Kidney (tissue), 14 donors: ENCODE measurements around the gene GATAD2B. TPM values are rescaled to one million over a fixed set of nuclear protein-coding genes. Genes with fewer than 3 reads are reported as not detected.

Experiments used
- DNase-seq, 5 donors: peaks; one replicate each; pipeline ENCODE4 v3.0.0-alpha.2; 2013 to 2020
- FAIRE-seq: peaks from 2 replicates; lab custom pipeline; 2012; peaks lifted over from hg19 to GRCh38; lab: Jason Lieb, UNC
- H3K27ac ChIP-seq, 2 donors: one replicate each; pipeline ENCODE4 v1.7.0; 2013; ENCODE audit warnings: low read depth in 2 of 2, low read length in 2 of 2, inconsistent platforms in 1 of 2
- H3K27me3 ChIP-seq: one replicate; pipeline ENCODE4 v1.7.1; 2013; ENCODE audit warnings: low read length, inconsistent platforms; ENCODE audit not compliant: control insufficient read depth, insufficient read depth
- H3K36me3 ChIP-seq, 3 donors: one replicate each; pipeline versions ENCODE4 v1.7.0 to v1.7.1; 2013; ENCODE audit warnings: low read length in 3 of 3, control low read depth in 1 of 3, inconsistent platforms in 1 of 3; ENCODE audit not compliant: insufficient read depth in 3 of 3, control insufficient read depth in 2 of 3
- H3K4me1 ChIP-seq, 3 donors: one replicate each; pipeline versions ENCODE4 v1.7.0 to v1.7.1; 2013; ENCODE audit warnings: low read length in 3 of 3, inconsistent platforms in 1 of 3, low read depth in 1 of 3; ENCODE audit not compliant: control insufficient read depth in 2 of 3, insufficient read depth in 2 of 3
- H3K4me3 ChIP-seq, 3 donors: one replicate each; pipeline versions ENCODE4 v1.7.0 to v1.8.1; 2013; ENCODE audit warnings: low read length in 3 of 3, control low read depth in 1 of 3, inconsistent platforms in 1 of 3
- H3K9ac ChIP-seq, 3 donors: one replicate each; pipeline versions ENCODE4 v1.7.0 to v1.7.1; 2013; ENCODE audit warnings: low read length in 3 of 3, control low read depth in 1 of 3, inconsistent platforms in 1 of 3
- H3K9me3 ChIP-seq, 3 donors: one replicate each; pipeline versions ENCODE4 v1.7.0 to v1.7.1; 2013; ENCODE audit warnings: low read length in 3 of 3, control low read depth in 1 of 3, inconsistent platforms in 1 of 3; ENCODE audit not compliant: control insufficient read depth in 2 of 3, insufficient read depth in 1 of 3
- CTCF ChIP-seq: IDR thresholded peaks from 3 replicates; pipeline ENCODE4 v1.5.1; 2012; ENCODE audit warnings: mild to moderate bottlenecking, moderate library complexity, borderline replicate concordance; ENCODE audit not compliant: insufficient read depth; ENCODE audit errors: extremely low read depth
- intact Hi-C: fragments of 100-400 bp; cut with DNase I; formaldehyde crosslinking; loops from one replicate; pipeline ENCODE4 v1.11.1; 2022
- polyA plus RNA-seq: library from polyadenylated mRNA; stranded (reverse); fragments of 350-450 nt; fragmentation: Illumina TruSeq; extraction: RNeasy Lipid Tissue Mini Kit (QIAGEN cat#74804); gene quantifications from one replicate; pipeline ENCODE4 v1.2.3, GENCODE V29; 2014; ENCODE audit warnings: low read depth, low replicate concordance; ENCODE audit not compliant: insufficient read depth
- total RNA-seq: library from RNA; stranded (reverse); fragmentation: NEBNext Ultra II Directional; extraction: Animal tissue kit (Norgen Biotek cat#: 25700); gene quantifications from one replicate; pipeline ENCODE4 v1.2.1, GENCODE V29; 2021
- donor health status: control.
- donor health status: control.
- donor health status: control.
- donor health status: control.
- donor health status: control.
- donor health status: DM: yes; HTN: yes; CAD: no.
- donor health status: Normal renal cell carcinoma (clear cell type).

The GATAD2B gene
- total and polyA plus RNA-seq, 2 donors from 2014 or later = 3.6 to 49.0 TPM

DNA sequence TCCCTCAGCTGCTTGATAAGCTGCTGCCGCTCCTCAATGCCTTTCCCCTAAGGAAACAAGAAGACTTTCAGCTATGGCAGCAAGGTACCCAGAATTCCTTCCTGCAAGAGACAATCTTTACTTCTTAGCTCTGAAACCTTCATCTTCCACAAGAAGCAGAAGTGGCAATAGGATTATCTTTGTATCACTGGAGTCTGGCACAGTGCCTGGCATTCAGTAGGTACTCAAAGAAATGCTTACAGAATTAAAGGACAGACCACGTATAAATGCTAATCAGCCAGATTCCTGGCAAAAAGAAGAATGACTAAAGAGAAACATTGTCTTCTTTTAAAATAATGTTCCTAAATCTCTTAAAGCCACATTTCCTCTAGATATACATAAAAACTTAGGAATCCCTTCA is 103.9 kb downstream of the GATAD2B start:
- Histone ChIP-seq H3K4me1 (no peaks in the 10 kb centered on the region), H3K27me3 (no peaks in the 10 kb centered on the region), H3K27ac (no peak overlapping the region), H3K9ac (no peak overlapping the region), H3K36me3 (peaks cover 8 to 30% (median 23%) of the 10 kb centered on the region in 3 donors), H3K4me3 (no peak overlapping the region), H3K9me3 (no peaks in the 10 kb centered on the region)
- no peak for TF ChIP-seq CTCF
- intact Hi-C loops = no loop called here
- FAIRE-seq = no peak
- DNase-seq = no peak

DNA sequence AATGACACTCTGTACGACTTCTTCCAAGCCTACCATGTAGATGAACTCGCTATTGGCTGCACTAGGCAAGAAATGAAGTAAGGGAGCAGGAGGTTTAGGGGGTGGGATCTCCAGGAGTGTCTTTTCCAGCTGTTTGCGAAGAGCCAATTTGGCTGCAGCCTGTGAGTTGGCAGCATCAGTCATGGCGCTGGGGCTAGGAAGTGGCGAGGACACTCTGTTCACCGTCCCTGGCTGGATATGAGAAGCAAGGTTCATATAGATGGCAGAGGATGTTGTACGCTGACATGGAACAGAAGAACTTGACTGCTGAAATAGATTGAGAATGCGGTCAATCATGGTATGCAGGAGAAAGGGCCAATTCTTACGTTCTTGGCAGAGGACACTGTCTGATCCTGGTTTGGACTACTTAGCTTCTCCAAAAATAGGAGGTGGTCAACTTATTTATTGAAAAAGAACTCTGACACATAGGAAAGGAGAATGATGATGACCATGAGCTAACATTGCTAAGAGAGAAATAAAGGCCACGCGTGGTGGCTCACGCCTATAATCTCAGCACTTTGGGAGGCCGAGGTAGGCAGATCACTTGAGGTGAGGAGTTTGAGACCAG is 106.4 kb downstream of the GATAD2B start:
- Histone ChIP-seq H3K4me1 (no peaks in the 10 kb centered on the region), H3K36me3 (peaks cover 8 to 50% (median 36%) of the 10 kb centered on the region in 3 donors), H3K9me3 (no peaks in the 10 kb centered on the region), H3K27me3 (no peaks in the 10 kb centered on the region), H3K27ac (no peak overlapping the region), H3K9ac (no peak overlapping the region), H3K4me3 (no peak overlapping the region)
- intact Hi-C loops = no loop called here
- no peak for TF ChIP-seq CTCF
- FAIRE-seq = no peak
- no peak for DNase-seq

DNA sequence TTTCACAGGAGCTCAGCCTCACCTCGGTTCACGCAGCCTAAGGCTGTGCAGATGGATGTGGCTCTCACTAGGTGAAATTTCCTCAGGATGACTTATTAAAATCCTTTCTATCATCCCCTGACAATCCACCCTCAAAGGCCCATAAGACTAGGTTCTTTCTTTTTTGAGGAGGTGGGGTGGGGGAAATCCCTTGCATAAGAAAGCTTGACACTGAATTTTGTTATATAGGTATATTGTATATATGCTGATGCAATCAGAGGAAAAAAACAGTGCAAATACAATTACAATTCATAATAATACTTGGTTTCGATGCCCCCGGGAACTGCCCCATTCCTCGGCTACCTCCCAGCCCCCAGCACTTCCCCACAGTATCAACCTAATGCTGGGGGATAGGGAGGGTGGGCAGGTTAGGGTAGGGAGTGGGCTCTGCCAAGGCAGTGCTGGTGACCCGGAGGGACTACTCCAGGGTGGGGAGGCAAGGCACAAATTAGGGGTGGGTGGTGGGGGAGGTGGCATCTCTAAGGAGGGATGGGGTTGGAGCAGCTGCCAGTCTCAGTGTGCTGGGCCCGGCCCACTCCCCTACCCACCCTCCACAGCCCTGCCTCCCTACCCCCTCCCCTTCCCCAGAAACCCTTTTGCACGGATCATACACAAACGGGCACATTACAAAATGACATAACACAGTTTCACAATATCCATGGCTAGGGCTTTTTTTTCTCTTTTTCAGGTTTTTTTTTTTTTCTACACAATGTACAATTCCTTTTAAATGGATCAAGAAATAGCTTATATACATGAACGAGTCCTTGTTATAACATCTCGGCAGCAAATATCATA is 116.7 kb downstream of the GATAD2B start:
- no peak for TF ChIP-seq CTCF
- Histone ChIP-seq H3K4me1 (peaks cover 0 to 3% (median 0%) of the 10 kb centered on the region in 3 donors), H3K36me3 (peaks cover 9 to 31% (median 15%) of the 10 kb centered on the region in 3 donors), H3K9me3 (no peaks in the 10 kb centered on the region), H3K4me3 (no peak overlapping the region), H3K27me3 (no peaks in the 10 kb centered on the region), H3K27ac (no peak overlapping the region), H3K9ac (no peak overlapping the region)
- DNase-seq = no peak
- FAIRE-seq = no peak
- intact Hi-C loops = no loop called here
